Measurements from ENCODE around the gene KIAA1191.
A peak's percentile ranks its signal among the peaks of the same experiment; 100 is the strongest.

KIAA1191 gene

GRCh38 chr5:176389135-176390123, 27.9 kb upstream of the KIAA1191 start:
- DNase-seq = no peak

DNA sequence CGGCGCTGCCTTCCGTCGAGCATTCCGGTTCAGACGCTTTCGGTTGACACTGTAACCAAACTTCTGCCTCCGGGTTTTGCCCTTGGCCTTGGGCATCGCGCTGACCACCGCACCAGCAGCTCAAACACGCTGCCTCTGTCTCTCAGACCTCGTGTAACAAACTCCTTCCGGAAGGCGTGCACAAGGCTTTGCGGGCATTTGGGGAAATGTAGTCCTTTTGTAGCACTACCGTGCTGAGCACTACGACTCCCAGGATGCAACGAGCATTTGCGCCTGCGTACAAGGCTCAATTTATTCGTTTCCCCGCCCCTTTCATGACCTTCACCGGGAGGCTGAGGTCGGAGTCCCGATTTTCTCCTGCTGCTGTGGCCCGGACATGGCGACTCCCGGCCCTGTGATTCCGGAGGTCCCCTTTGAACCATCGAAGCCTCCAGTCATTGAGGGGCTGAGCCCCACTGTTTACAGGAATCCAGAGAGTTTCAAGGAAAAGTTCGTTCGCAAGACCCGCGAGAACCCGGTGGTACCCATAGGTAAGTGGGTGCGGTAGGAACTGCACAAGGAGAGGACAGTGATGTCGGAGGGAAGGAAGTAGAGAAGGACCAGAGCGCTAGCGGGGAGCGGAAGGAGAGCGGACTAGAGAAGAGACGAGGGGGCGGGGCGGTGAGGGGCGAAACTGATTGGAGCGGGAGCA, 27.0 kb upstream of the KIAA1191 start, which contains the start of the genes HIGD2A and NOP16:
Gene HIGD2A (plus strand): TSS at position 308 of the 691 bp plus-strand sequence. CDS start 69 bp downstream, at position 377.
Gene NOP16 (minus strand): TSS at position 155 of the 691 bp plus-strand sequence. CDS start 59 bp downstream, at position 96.
- DNase-seq = peak; percentile 65

DNA sequence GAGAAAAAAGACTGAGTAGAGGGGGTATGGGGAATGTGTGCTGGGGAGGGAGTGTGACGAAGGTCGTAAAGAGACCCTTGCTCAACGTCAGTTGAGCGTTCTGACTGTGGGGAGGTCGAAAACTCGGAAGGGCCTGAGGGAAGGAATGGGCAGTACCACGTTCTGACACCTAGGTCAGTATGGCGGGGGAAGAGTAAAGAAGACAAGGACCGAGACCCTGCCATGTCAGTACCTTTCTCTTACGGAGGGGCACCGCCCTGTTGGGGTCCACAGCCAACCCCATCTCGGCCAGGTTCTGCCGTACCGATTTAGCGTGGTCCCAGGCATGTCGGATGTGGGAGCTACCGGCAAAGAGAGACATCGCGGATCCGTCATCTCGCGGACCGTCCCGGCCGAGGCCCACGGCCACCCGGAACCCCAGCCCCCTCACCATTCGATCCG, 26.5 kb upstream of the KIAA1191 start:
- no peak for DNase-seq

- DNase-seq = no peak
Observed at GRCh38 chr5:176387384-176387925, 25.9 kb upstream of the KIAA1191 start.

GRCh38 chr5:176386491-176386890, 24.9 kb upstream of the KIAA1191 start:
- DNase-seq = no peak

GRCh38 chr5:176384991-176385390, 23.4 kb upstream of the KIAA1191 start:
- DNase-seq = no peak

DNA sequence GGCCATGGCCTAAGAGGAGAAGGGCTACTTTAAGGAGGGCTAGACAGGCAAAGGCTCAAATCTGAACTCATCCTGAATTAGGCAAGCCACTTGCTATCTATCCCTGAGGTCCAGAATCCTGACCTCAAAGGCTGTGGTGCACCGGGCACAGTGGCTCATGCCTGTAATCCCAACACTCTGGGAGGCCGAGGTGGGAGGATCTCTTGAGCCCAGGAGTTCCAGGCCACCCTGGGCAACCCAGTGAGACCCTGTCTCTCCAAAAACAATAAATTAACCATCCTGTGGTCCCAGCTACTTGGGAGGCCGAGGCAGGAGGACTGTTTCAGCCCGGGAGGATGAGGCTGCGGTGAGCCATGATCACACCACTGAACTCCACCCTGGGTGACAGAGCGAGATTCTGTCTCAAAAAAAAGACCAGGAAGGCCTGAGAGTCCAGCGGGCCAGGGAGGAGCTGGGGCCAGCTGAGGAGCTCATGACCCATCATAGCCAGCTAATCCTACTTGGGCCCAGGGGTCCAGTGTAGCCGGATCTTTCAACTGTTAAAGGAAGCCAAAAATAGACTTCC, 22.9 kb upstream of the KIAA1191 start:
- DNase-seq = no peak

- DNase-seq = no peak
Observed at GRCh38 chr5:176383961-176384360, 22.4 kb upstream of the KIAA1191 start.

DNA sequence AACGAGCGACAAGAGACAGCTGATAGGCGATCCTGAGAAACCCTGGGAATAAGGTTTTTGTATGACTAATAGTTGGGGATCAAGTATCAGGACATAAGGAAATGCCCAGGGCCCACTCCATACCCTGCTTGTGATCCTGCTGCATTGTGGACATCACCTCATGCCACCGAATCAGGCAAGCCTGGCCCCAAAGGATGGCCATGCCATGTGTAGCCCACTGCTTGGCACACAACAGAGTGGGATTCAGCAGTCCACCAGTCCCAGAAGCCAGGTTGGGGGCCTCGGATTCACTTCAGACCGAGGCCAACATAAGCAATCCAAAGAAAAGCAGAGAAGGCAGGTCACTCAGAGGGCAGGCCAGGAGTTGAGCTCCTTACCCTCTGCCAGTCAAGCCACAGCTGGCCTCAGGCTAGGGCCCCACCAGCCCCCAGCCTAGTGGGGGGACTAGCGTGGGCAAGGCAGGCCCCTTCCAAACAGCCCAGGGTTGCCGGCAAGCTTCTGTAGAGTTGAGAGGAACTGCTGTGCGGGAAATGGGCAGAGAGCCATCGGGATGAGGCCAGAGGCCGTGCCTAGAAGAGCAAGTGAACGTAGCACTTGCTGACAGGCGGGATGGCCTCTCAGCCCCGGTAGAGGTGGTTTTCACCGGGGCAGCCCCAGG, 21.8 kb upstream of the KIAA1191 start:
- DNase-seq = no peak

DNA sequence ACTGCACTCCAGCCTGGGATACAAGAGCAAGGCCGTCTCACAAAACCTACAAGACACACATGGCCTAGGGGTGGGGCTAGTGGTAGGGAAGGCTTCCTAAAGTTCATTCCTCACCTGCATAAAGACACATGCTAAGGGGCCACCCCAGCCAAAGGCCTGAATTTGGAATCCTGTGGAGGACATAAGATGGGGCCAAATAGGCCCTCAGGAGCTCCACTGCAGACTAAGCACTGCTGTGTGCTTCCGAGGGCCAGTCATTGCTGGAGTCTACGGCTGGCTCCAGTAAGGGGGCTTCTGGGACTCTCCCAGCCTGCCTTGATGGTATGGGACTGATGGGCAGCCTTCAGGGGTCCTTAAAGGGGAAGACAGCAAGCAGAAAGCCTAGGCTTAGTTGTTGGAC, 21.2 kb upstream of the KIAA1191 start:
- DNase-seq = no peak

DNA sequence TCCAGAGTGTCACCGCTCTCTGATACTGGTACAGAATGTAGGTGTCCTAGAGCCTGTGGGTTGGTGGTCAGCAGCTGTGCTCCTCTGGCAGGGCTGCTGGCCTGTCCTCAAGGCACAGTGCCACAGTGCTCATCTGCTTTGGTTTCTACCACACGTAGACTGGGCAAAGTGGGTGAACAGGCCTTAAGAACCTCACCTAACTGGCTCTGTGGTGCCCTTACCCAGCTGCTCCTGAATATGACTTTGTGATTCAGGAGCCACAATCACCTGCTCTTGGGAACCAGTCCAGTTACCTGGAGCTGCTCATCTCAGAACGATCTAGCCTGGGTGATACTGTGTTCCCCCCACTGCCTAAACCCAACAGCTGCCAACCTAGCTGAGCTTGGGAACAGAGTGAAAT, 20.4 kb upstream of the KIAA1191 start:
- DNase-seq = no peak

GRCh38 chr5:176381423-176381822, 19.9 kb upstream of the KIAA1191 start:
- no peak for DNase-seq

DNA sequence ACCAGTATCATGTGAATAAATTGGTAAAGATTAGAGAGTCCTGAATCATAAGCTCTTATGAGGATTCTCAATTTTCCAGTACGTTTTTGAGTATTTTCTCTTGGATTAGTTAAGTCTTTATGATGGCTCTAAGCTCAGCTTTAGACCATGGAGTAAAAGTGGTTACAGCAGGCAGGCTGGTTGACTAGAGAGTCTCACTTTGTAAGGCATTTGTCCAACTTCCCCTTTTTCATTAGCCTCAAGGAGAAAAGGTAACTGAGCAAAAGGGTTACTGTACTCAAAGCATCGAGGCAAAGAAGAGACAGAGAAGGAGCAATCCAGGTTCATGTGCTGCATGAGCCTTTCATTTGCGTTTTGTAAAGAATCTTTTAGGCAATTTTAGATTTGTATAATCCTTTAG, 18.3 kb upstream of the KIAA1191 start:
- DNase-seq = no peak

DNA sequence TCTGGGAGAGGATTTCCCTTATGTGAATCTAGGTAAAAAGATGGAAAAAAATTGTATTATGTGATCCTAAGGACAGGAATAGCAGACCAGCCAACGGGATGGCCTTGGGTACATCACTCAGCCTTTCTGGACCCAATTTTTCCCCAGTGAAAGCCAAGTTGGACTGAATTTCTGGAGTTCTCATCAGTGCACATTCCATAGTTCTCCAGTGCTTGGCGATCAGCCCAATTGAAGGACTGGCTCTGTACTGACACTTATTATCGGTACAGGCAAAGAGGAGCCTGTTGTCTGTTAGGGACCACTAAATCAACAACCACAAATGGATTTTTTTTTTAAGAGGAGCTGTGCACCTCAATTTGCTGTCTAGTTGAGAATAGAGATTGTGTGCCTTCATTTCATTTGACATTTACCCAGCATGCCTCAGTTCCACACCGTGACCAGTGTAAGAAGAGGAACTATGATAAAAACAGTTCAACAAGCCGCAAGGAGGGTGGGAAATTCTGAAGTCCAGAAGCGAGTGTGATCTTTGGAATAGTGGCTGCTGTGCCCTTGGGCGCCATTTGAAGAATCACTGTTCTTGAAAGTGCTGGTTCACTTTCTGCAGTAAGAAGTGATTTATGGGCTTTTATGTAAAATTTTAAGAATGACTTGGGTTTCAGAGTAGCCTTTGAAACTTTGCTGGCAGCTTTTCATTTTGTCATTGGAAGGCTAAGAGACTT, 11.7 kb upstream of the KIAA1191 start:
- DNase-seq = no peak

- DNase-seq = no peak
Observed at GRCh38 chr5:176371621-176372539, 10.3 kb upstream of the KIAA1191 start.

GRCh38 chr5:176369934-176370711, 8.6 kb upstream of the KIAA1191 start:
- DNase-seq = no peak

DNA sequence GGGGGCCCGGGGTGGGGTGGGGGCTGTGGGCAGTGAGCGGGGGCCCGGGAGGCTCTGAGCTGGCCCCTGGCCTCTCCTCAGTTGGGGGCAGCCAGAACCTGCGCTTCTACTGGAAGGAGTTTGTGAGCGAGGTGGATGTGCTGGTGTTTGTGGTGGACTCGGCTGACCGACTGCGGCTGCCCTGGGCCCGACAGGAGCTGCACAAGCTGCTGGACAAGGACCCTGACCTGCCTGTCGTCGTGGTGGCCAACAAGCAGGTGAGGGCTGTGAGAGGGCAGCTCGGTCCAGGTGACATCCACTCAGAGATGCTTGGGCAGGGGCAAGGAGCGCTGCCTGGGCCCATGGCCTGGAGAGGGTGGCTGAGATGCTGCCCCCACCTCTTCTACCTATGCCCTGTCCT, 7.2 kb upstream of the KIAA1191 start:
- no peak for DNase-seq

DNA sequence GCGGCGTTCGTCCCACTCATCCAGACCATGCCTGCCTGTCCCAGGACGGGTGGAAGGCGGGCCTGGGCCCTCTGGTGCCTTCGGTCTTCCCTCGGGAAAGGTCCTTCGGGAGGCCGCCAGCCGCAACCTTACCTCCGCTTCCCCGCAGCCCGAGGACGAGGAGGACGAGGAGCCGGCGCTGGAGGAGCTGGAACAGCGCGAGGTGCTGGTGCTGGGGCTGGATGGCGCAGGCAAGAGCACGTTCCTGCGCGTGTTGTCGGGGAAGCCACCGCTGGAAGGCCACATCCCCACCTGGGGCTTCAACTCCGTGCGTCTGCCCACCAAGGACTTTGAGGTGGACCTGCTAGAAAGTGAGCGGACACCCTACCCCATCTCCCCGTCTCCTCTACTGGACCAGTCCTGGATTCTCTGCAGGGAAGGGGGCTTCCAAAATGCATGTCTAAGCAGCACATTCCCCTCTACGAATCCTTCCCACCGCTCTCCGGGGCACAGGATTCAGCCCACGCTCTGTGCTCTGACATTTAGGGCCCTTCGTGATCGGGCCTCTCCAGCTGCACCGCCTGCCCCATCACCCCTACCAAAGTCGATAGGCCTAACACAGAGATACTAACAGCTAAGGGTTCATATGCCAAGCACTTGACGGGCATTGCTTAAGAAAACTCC, 4.8 kb upstream of the KIAA1191 start:
- no peak for DNase-seq
